GM18873 (cell line): Measurements from ENCODE around the gene HABP2.

Source experiments
- ATAC-seq: cut with Tn5 transposase; IDR thresholded peaks from one replicate; pipeline ENCODE4 v1.9.1; 2021; ENCODE audit warnings: mild to moderate bottlenecking, moderate library complexity, moderate number of reproducible peaks; ENCODE audit not compliant: unreplicated experiment, low FRiP score

The HABP2 gene

GRCh38 chr10:113524539-113525490 lies 28.0 kb upstream of the HABP2 start:
- ATAC-seq, result no peak

GRCh38 chr10:113525713-113526112 lies 27.1 kb upstream of the HABP2 start:
- no peak for ATAC-seq

GRCh38 chr10:113527211-113527906 lies 25.5 kb upstream of the HABP2 start:
- ATAC-seq, result no peak

- no peak for ATAC-seq
Observed at GRCh38 chr10:113528876-113529275, 24.0 kb upstream of the HABP2 start.

GRCh38 chr10:113529575-113529974 lies 23.3 kb upstream of the HABP2 start:
- ATAC-seq, result no peak

GRCh38 chr10:113530476-113530875 lies 22.4 kb upstream of the HABP2 start:
- no peak for ATAC-seq

GRCh38 chr10:113532724-113533123 lies 20.1 kb upstream of the HABP2 start:
- no peak for ATAC-seq

- no peak for ATAC-seq
Observed at GRCh38 chr10:113533801-113534200, 19.1 kb upstream of the HABP2 start.

- no peak for ATAC-seq
Observed at GRCh38 chr10:113534423-113534822, 18.4 kb upstream of the HABP2 start.

- ATAC-seq, result no peak
Observed at GRCh38 chr10:113537672-113538071, 15.2 kb upstream of the HABP2 start.

- ATAC-seq, result no peak
Observed at GRCh38 chr10:113538151-113538550, 14.7 kb upstream of the HABP2 start.

GRCh38 chr10:113539789-113540188 lies 13.1 kb upstream of the HABP2 start:
- ATAC-seq, result no peak

GRCh38 chr10:113540845-113541548 lies 11.9 kb upstream of the HABP2 start:
- ATAC-seq, result no peak

GRCh38 chr10:113541549-113541927 lies 11.3 kb upstream of the HABP2 start:
- ATAC-seq, result no peak

GRCh38 chr10:113543107-113543955 lies 9.5 kb upstream of the HABP2 start:
- no peak for ATAC-seq

- ATAC-seq, result no peak
Observed at GRCh38 chr10:113544392-113544791, 8.5 kb upstream of the HABP2 start.

- ATAC-seq, result no peak
Observed at GRCh38 chr10:113547426-113547825, 5.4 kb upstream of the HABP2 start.

GRCh38 chr10:113549856-113550255 lies 3.0 kb upstream of the HABP2 start:
- no peak for ATAC-seq

- no peak for ATAC-seq
Observed at GRCh38 chr10:113550365-113550764, 2.5 kb upstream of the HABP2 start.

- ATAC-seq, result no peak
Observed at GRCh38 chr10:113552014-113552413, 839 bp upstream of the HABP2 start.
